CD14-positive monocyte (primary cell): ENCODE results near the gene ZNF558. TPM values are rescaled to one million over a fixed set of nuclear protein-coding genes. Genes with fewer than 3 reads are reported as not detected.

Source experiments
- DNase-seq, 3 donors: peaks; one replicate each; pipeline ENCODE4 v3.0.0-alpha.2; 2011 to 2022
- H2AFZ ChIP-seq: 2 replicates; pipeline ENCODE4 v1.6.0; 2012; ENCODE audit warnings: mild to moderate bottlenecking, low read depth, low read length, inconsistent platforms; ENCODE audit not compliant: insufficient read depth, poor library complexity, severe bottlenecking
- H3K27ac ChIP-seq, 2 donors: 1 replicate in 1 of 2; 2 replicates in 1 of 2; pipeline ENCODE4 v1.5.1; 2012 to 2013; ENCODE audit warnings: low read length in 2 of 2, control low read depth in 1 of 2, inconsistent platforms in 1 of 2, low read depth in 1 of 2, mild to moderate bottlenecking in 1 of 2
- H3K27me3 ChIP-seq, 2 donors: one replicate each; pipeline versions ENCODE4 v1.6.0 to v1.6.1; 2011 to 2013; ENCODE audit warnings: low read length in 2 of 2; ENCODE audit not compliant: control insufficient read depth in 2 of 2, insufficient read depth in 2 of 2
- H3K36me3 ChIP-seq, 2 donors: replicated peaks in 1 of 2; 1 replicate in 1 of 2; 2 replicates in 1 of 2; pipeline versions ENCODE4 v1.5.1 to v1.6.1; 2012 to 2013; ENCODE audit warnings: low read length in 2 of 2, control low read depth in 1 of 2, inconsistent platforms in 1 of 2, mild to moderate bottlenecking in 1 of 2; ENCODE audit not compliant: insufficient read depth in 2 of 2, control insufficient read depth in 1 of 2
- H3K4me1 ChIP-seq, 2 donors: 1 replicate in 1 of 2; 2 replicates in 1 of 2; pipeline versions ENCODE4 v1.5.1 to v1.6.1; 2012 to 2013; ENCODE audit warnings: low read length in 2 of 2, control low read depth in 1 of 2, inconsistent platforms in 1 of 2, mild to moderate bottlenecking in 1 of 2, moderate library complexity in 1 of 2; ENCODE audit not compliant: insufficient read depth in 2 of 2, control insufficient read depth in 1 of 2
- H3K4me2 ChIP-seq: replicated peaks from 2 replicates; pipeline ENCODE3; 2012; ENCODE audit warnings: low read length, moderate library complexity, mild to moderate bottlenecking; ENCODE audit not compliant: poor library complexity, severe bottlenecking; ENCODE audit errors: extremely low read depth
- H3K4me3 ChIP-seq, 3 experiments: fragments of 200-600 bp in 1 of 3; sonication (generic) in 1 of 3; replicated peaks in 1 of 3; 1 replicate in 2 of 3; 2 replicates in 1 of 3; pipeline ENCODE4 v1.5.1; 2011 to 2013; ENCODE audit warnings: low read length in 3 of 3, mild to moderate bottlenecking in 3 of 3, control low read depth in 2 of 3, low read depth in 2 of 3, inconsistent platforms in 1 of 3, moderate library complexity in 1 of 3
- H3K79me2 ChIP-seq: 2 replicates; pipeline ENCODE4 v1.6.0; 2012; ENCODE audit warnings: mild to moderate bottlenecking, control low read depth, inconsistent platforms, low read length, moderate library complexity; ENCODE audit not compliant: insufficient read depth
- H3K9ac ChIP-seq: 2 replicates; pipeline ENCODE4 v1.6.0; 2017; ENCODE audit warnings: low read length, mild to moderate bottlenecking; ENCODE audit not compliant: insufficient read depth, poor library complexity, severe bottlenecking
- H3K9me3 ChIP-seq, 2 donors: replicated peaks in 1 of 2; 1 replicate in 1 of 2; 2 replicates in 1 of 2; pipeline versions ENCODE4 v1.5.1 to v1.6.1; 2012 to 2013; ENCODE audit warnings: low read length in 2 of 2, control low read depth in 1 of 2; ENCODE audit not compliant: control insufficient read depth in 1 of 2, insufficient read depth in 1 of 2
- H4K20me1 ChIP-seq: 2 replicates; pipeline ENCODE4 v1.6.0; 2012; ENCODE audit warnings: mild to moderate bottlenecking, low read length, control low read depth, moderate library complexity; ENCODE audit not compliant: insufficient read depth
- H3K27ac Mint-ChIP-seq, 7 donors: one replicate each; pipeline ENCODE4 v1.8.0; 2020; ENCODE audit warnings: mild to moderate bottlenecking in 7 of 7, mixed read lengths in 7 of 7, moderate library complexity in 6 of 7, inconsistent platforms in 2 of 7
- H3K27me3 Mint-ChIP-seq, 3 donors: one replicate each; pipeline ENCODE4 v1.8.0; 2021 to 2022; ENCODE audit warnings: low read depth in 3 of 3, mild to moderate bottlenecking in 3 of 3, mixed read lengths in 3 of 3, moderate library complexity in 3 of 3, inconsistent platforms in 1 of 3
- H3K36me3 Mint-ChIP-seq, 2 donors: one replicate each; pipeline ENCODE4 v1.8.0; 2020; ENCODE audit warnings: mixed read lengths in 2 of 2, inconsistent platforms in 1 of 2, mild to moderate bottlenecking in 1 of 2
- H3K4me1 Mint-ChIP-seq: one replicate; pipeline ENCODE4 v1.8.0; 2020; ENCODE audit warnings: mild to moderate bottlenecking, mixed read lengths
- H3K4me3 Mint-ChIP-seq, 2 donors: one replicate each; pipeline ENCODE4 v1.8.0; 2020; ENCODE audit warnings: mild to moderate bottlenecking in 2 of 2, mixed read lengths in 2 of 2, moderate library complexity in 1 of 2
- H3K9me3 Mint-ChIP-seq, 7 donors: one replicate each; pipeline ENCODE4 v1.8.0; 2020 to 2022; ENCODE audit warnings: mixed read lengths in 7 of 7, mild to moderate bottlenecking in 6 of 7, moderate library complexity in 6 of 7, inconsistent platforms in 2 of 7
- WGBS: methylation state at CpG from one replicate; pipeline ENCODE4 v1.1.5; 2013; ENCODE audit warnings: missing lambda C conversion rate; ENCODE audit not compliant: insufficient coverage; 5-methylcytosine and 5-hydroxymethylcytosine counted together
- intact Hi-C, 2 donors: fragments of 100-400 bp; cut with micrococcal nuclease; formaldehyde crosslinking; loops; one replicate each; pipeline versions ENCODE4 v1.15.0 to v1.15.1; 2023
- polyA plus RNA-seq, 3 donors: library from polyadenylated mRNA; depleted of rRNA in 1 of 3; unstranded in 2 of 3; stranded (reverse) in 1 of 3; fragments of 300-500 nt in 2 of 3; fragments of >200 nt in 1 of 3; fragmentation: Illumina TruSeq in 2 of 3; gene quantifications; 1 replicate in 2 of 3; 2 replicates in 1 of 3; pipeline ENCODE4 v1.2.3, GENCODE V29; 2012 to 2021
- TF ChIP-seq, protein P1 (sequence below): fragments of 200-600 bp; IDR thresholded peaks from one replicate; pipeline ENCODE4 v1.8.0; 2022; ENCODE audit warnings: antibody characterized with exemption, mild to moderate bottlenecking

Gene ZNF558
- polyA plus RNA-seq, 3 donors, result 3.7 to 22.1 (median 5.6) TPM

DNA sequence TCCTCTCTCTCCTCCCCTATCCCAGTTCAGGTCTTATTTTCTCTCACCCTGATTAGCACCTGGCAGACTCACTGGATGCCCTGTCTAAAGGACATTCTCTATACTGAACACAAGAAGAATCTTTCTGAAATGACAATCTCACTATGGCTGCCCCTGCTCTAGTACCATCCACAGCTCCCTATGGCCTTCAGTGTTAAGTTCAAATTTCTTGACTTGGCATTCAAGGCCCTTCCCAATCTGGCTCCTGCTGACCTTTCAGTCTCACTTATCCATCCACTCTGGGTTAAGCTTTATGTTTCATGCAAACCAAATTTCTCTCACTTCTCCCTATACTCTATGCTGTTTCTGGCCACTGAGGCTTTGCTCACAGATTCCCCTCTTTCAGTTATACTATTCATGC, 34.2 kb upstream of the ZNF558 start:
- no peak overlapping the region for H2AFZ ChIP-seq
- H3K79me2 ChIP-seq, result no peaks in the 10 kb centered on the region
- H3K27me3 ChIP-seq, result no peaks in the 10 kb centered on the region
- H3K4me2 ChIP-seq, result no peak overlapping the region
- intact Hi-C loops, result no loop called here
- H3K27me3 Mint-ChIP-seq, result peaks cover 0 to 4% (median 3%) of the 10 kb centered on the region in 3 donors
- no peaks in the 10 kb centered on the region for H4K20me1 ChIP-seq
- no peaks in the 10 kb centered on the region for H3K36me3 ChIP-seq
- no peaks in the 10 kb centered on the region for H3K4me1 Mint-ChIP-seq
- DNase-seq, result no peak
- no peaks in the 10 kb centered on the region for H3K4me1 ChIP-seq
- H3K9ac ChIP-seq, result no peak overlapping the region
- H3K9me3 Mint-ChIP-seq, result peaks cover 0 to 2% (median 2%) of the 10 kb centered on the region in 7 donors
- no peak overlapping the region for H3K4me3 ChIP-seq
- H3K27ac Mint-ChIP-seq, result no peak overlapping the region
- no peak overlapping the region for H3K4me3 Mint-ChIP-seq
- no peak overlapping the region for H3K27ac ChIP-seq
- TF ChIP-seq, protein P1, sequence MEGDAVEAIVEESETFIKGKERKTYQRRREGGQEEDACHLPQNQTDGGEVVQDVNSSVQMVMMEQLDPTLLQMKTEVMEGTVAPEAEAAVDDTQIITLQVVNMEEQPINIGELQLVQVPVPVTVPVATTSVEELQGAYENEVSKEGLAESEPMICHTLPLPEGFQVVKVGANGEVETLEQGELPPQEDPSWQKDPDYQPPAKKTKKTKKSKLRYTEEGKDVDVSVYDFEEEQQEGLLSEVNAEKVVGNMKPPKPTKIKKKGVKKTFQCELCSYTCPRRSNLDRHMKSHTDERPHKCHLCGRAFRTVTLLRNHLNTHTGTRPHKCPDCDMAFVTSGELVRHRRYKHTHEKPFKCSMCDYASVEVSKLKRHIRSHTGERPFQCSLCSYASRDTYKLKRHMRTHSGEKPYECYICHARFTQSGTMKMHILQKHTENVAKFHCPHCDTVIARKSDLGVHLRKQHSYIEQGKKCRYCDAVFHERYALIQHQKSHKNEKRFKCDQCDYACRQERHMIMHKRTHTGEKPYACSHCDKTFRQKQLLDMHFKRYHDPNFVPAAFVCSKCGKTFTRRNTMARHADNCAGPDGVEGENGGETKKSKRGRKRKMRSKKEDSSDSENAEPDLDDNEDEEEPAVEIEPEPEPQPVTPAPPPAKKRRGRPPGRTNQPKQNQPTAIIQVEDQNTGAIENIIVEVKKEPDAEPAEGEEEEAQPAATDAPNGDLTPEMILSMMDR, result no peak
- H3K36me3 Mint-ChIP-seq, result no peaks in the 10 kb centered on the region
- H3K9me3 ChIP-seq, result no peaks in the 10 kb centered on the region

- H3K9me3 ChIP-seq, result no peaks in the 10 kb centered on the region
- H3K36me3 ChIP-seq, result no peaks in the 10 kb centered on the region
- H3K79me2 ChIP-seq, result no peaks in the 10 kb centered on the region
- no peak overlapping the region for H3K4me3 ChIP-seq
- intact Hi-C loops, result no loop called here
- no peak overlapping the region for H2AFZ ChIP-seq
- DNase-seq, result no peak
- no peak overlapping the region for H3K4me3 Mint-ChIP-seq
- no peak overlapping the region for H3K27ac Mint-ChIP-seq
- no peaks in the 10 kb centered on the region for H3K27me3 ChIP-seq
- WGBS, result 71% methylated on average over 1 of the region's 3 CpGs
- no peaks in the 10 kb centered on the region for H3K4me1 ChIP-seq
- H3K4me1 Mint-ChIP-seq, result no peaks in the 10 kb centered on the region
- H3K27ac ChIP-seq, result no peak overlapping the region
- peaks cover 0 to 7% (median 4%) of the 10 kb centered on the region in 7 donors for H3K9me3 Mint-ChIP-seq
- no peak overlapping the region for H3K9ac ChIP-seq
- no peak overlapping the region for H3K4me2 ChIP-seq
- H3K27me3 Mint-ChIP-seq, result peaks cover 2 to 9% (median 6%) of the 10 kb centered on the region in 3 donors
- no peaks in the 10 kb centered on the region for H4K20me1 ChIP-seq
- H3K36me3 Mint-ChIP-seq, result no peaks in the 10 kb centered on the region
- TF ChIP-seq, protein P1, result no peak
Measured at GRCh38 chr19:8858260-8858659, 26.2 kb upstream of the ZNF558 start.
